HCT116 (cell line): ENCODE measurements around the gene EXOSC6. TPM values are rescaled to one million over a fixed set of nuclear protein-coding genes. Genes with fewer than 3 reads are reported as not detected.

Experiments used
- ATAC-seq: fragments of 200-7000 bp; cut with Tn5 transposase; 2 replicates; pipeline ENCODE4 v1.9.1; 2020; ENCODE audit warnings: mild to moderate bottlenecking, moderate library complexity
- BruUV-seq: library from RNA; stranded (reverse); fragments of 400-500 nt; replicated peaks from 2 replicates; lab custom pipeline; 2021; lab: Mats Ljungman, UMichigan
- CTCF ChIA-PET: fragments of 300-600 bp; sonication (Branson Sonifier 250); formaldehyde crosslinking; loops from one replicate; lab custom pipeline; 2021; ENCODE audit warnings: antibody characterized with exemption; lab: Charles Lee
- POLR2A ChIA-PET: fragments of 300-600, 350-600 bp; sonication (Branson Sonifier 250); formaldehyde crosslinking; loops from one replicate; lab custom pipeline; 2021; ENCODE audit warnings: antibody characterized with exemption; lab: Charles Lee
- RAD21 ChIA-PET, 2 experiments: fragments of 300-600 bp; sonication (Branson Sonifier 250); formaldehyde crosslinking; loops; one replicate each; lab custom pipeline; 2023; ENCODE audit warnings: low total read pairs in 2 of 2; ENCODE audit not compliant: uncharacterized antibody in 2 of 2, unreplicated experiment in 2 of 2, low non-redundant PET in 1 of 2; lab: Charles Lee
- DNase-seq: peaks from one replicate; pipeline ENCODE4 v3.0.0-alpha.2; 2010; ENCODE audit warnings: low read depth, low spot score
- H2AFZ ChIP-seq: fragments of 200-600 bp; shearing (Covaris generic), sonication (generic); 2 replicates; pipeline ENCODE4 v1.6.1; 2017; ENCODE audit warnings: low read depth, mixed run types, mixed read lengths, antibody characterized with exemption, low read length; ENCODE audit not compliant: poor library complexity, severe bottlenecking
- H3K27ac ChIP-seq: 2 replicates; pipeline ENCODE4 v1.5.1; 2012; ENCODE audit warnings: low read depth, low read length
- H3K27me3 ChIP-seq: fragments of 200-600 bp; sonication (generic); 2 replicates; pipeline ENCODE4 v1.6.1; 2016; ENCODE audit warnings: mixed run types, low read length, mixed read lengths; ENCODE audit not compliant: insufficient read depth
- H3K36me3 ChIP-seq, 2 experiments: fragments of 200-500 bp in 1 of 2; fragments of 200-600 bp in 1 of 2; sonication (Bioruptor generic) in 1 of 2; sonication (generic) in 1 of 2; 2 replicates each; pipeline versions ENCODE4 v1.5.1 to v1.6.1; 2014 to 2016; ENCODE audit warnings: low read length in 2 of 2, inconsistent platforms in 1 of 2, mixed read lengths in 1 of 2, mixed run types in 1 of 2; ENCODE audit not compliant: insufficient read depth in 2 of 2, control insufficient read depth in 1 of 2
- H3K4me1 ChIP-seq, 2 experiments: fragments of 200-600 bp in 1 of 2; sonication (generic) in 1 of 2; 2 replicates each; pipeline versions ENCODE4 v1.5.1 to v1.6.1; 2012 to 2017; ENCODE audit warnings: low read length in 2 of 2, inconsistent platforms in 1 of 2, mild to moderate bottlenecking in 1 of 2, mixed read lengths in 1 of 2, mixed run types in 1 of 2, moderate library complexity in 1 of 2; ENCODE audit not compliant: insufficient read depth in 2 of 2, control insufficient read depth in 1 of 2
- H3K4me2 ChIP-seq: fragments of 200-600 bp; sonication (generic); 2 replicates; pipeline ENCODE4 v1.6.1; 2017; ENCODE audit warnings: mixed run types, low read length, mixed read lengths
- H3K4me3 ChIP-seq, 2 experiments: fragments of 200-600 bp in 1 of 2; sonication (generic) in 1 of 2; replicated peaks in 1 of 2; 2 replicates each; pipeline ENCODE4 v1.5.1; 2011 to 2016; ENCODE audit warnings: low read length in 2 of 2, control low read depth in 1 of 2, low read depth in 1 of 2, mild to moderate bottlenecking in 1 of 2, mixed read lengths in 1 of 2, mixed run types in 1 of 2
- H3K79me2 ChIP-seq: fragments of 200-600 bp; sonication (generic); 2 replicates; pipeline ENCODE4 v1.6.1; 2017; ENCODE audit warnings: mild to moderate bottlenecking, mixed run types, low read length, moderate library complexity, mixed read lengths; ENCODE audit not compliant: insufficient read depth
- H3K9ac ChIP-seq: fragments of 200-600 bp; sonication (generic); 2 replicates; pipeline ENCODE4 v1.6.1; 2016; ENCODE audit warnings: low read length, mixed read lengths
- H3K9me2 ChIP-seq: fragments of 200-600 bp; sonication (generic), shearing (Covaris generic); 2 replicates; pipeline ENCODE4 v1.6.1; 2017; ENCODE audit warnings: mixed run types, mild to moderate bottlenecking, moderate library complexity; ENCODE audit not compliant: insufficient read depth
- H3K9me3 ChIP-seq, 2 experiments: fragments of 200-500 bp in 1 of 2; fragments of 200-600 bp in 1 of 2; sonication (Bioruptor generic) in 1 of 2; sonication (generic) in 1 of 2; 2 replicates each; pipeline ENCODE4 v1.6.1; 2014 to 2017; ENCODE audit warnings: low read length in 2 of 2, mixed read lengths in 2 of 2, inconsistent platforms in 1 of 2, low read depth in 1 of 2, mild to moderate bottlenecking in 1 of 2, mixed run types in 1 of 2, moderate library complexity in 1 of 2; ENCODE audit not compliant: control insufficient read depth in 1 of 2, insufficient read depth in 1 of 2
- H4K20me1 ChIP-seq: fragments of 200-600 bp; sonication (generic), shearing (Covaris generic); 2 replicates; pipeline ENCODE4 v1.6.1; 2017; ENCODE audit warnings: mixed run types, mild to moderate bottlenecking, moderate library complexity; ENCODE audit not compliant: insufficient read depth
- CBX3 ChIP-seq: IDR thresholded peaks from 2 replicates; pipeline ENCODE4 v1.6.1; 2012; ENCODE audit warnings: low read depth
- CEBPB ChIP-seq: IDR thresholded peaks from 2 replicates; pipeline ENCODE4 v1.6.1; 2012; ENCODE audit warnings: low read depth
- EZH2 ChIP-seq: fragments of 200-600 bp; sonication (generic); IDR thresholded peaks from 2 replicates; pipeline ENCODE4 v1.6.1; 2017; ENCODE audit warnings: antibody characterized with exemption, mixed run types
- EZH2phosphoT487 ChIP-seq: fragments of 200-600 bp; IDR thresholded peaks from 2 replicates; pipeline ENCODE4 v1.6.1; 2018; ENCODE audit warnings: antibody characterized with exemption, borderline replicate concordance
- FOSL1 ChIP-seq: IDR thresholded peaks from 2 replicates; pipeline ENCODE4 v1.6.1; 2012; ENCODE audit warnings: low read depth
- POLR2A ChIP-seq: IDR thresholded peaks from 2 replicates; pipeline ENCODE4 v1.7.0; 2011; ENCODE audit warnings: borderline replicate concordance; ENCODE audit not compliant: insufficient read depth, insufficient read length; ENCODE audit errors: extremely low read depth
- POLR2AphosphoS5 ChIP-seq: IDR thresholded peaks from 2 replicates; pipeline ENCODE4 v1.6.1; 2011; ENCODE audit warnings: mild to moderate bottlenecking, low read depth, low read length, moderate library complexity
- RAD21 ChIP-seq: IDR thresholded peaks from 2 replicates; pipeline ENCODE4 v1.6.1; 2012; ENCODE audit warnings: low read depth, mild to moderate bottlenecking
- SIN3A ChIP-seq: IDR thresholded peaks from 2 replicates; pipeline ENCODE4 v1.6.1; 2012; ENCODE audit warnings: low read depth
- SP1 ChIP-seq: IDR thresholded peaks from 2 replicates; pipeline ENCODE4 v1.6.1; 2012; ENCODE audit warnings: low read depth
- SRF ChIP-seq: IDR thresholded peaks from 2 replicates; pipeline ENCODE4 v1.6.1; 2012; ENCODE audit warnings: low read depth
- ZNF274 ChIP-seq: fragments of 200-500 bp; sonication (Bioruptor generic); IDR thresholded peaks from 2 replicates; pipeline ENCODE4 v1.6.1; 2014; ENCODE audit warnings: mild to moderate bottlenecking, low read depth, low read length, inconsistent platforms
- intact Hi-C: fragments of 100-400 bp; cut with micrococcal nuclease; formaldehyde crosslinking; loops from 2 replicates; pipeline ENCODE4 v1.10.0; 2022
- total RNA-seq: library from RNA; stranded (reverse); gene quantifications from one replicate; pipeline ENCODE4 v1.2.1, GENCODE V29; 2021; ENCODE audit not compliant: unreplicated experiment
- TF ChIP-seq, protein P1 (sequence below): IDR thresholded peaks from 2 replicates; pipeline ENCODE4 v1.6.1; 2012; ENCODE audit warnings: low read depth
- TF ChIP-seq, protein P2 (sequence below), 3 experiments: fragments of 200-600 bp in 1 of 3; sonication (generic) in 1 of 3; IDR thresholded peaks in 2 of 3; conservative IDR thresholded peaks in 1 of 3; 2 replicates each; pipeline ENCODE4 v1.5.1; 2012 to 2017; ENCODE audit warnings: low read depth in 2 of 3, low read length in 2 of 3, antibody characterized with exemption in 1 of 3, borderline replicate concordance in 1 of 3, control low read depth in 1 of 3, mild to moderate bottlenecking in 1 of 3, mixed read lengths in 1 of 3, mixed run types in 1 of 3, moderate library complexity in 1 of 3; ENCODE audit not compliant: insufficient read depth in 1 of 3
- TF ChIP-seq, protein P3 (sequence below): IDR thresholded peaks from 2 replicates; pipeline ENCODE4 v1.6.1; 2011; ENCODE audit warnings: mild to moderate bottlenecking, low read length, moderate library complexity; ENCODE audit not compliant: insufficient replicate concordance; ENCODE audit errors: extremely low read depth
- TF ChIP-seq, protein P4 (sequence below): IDR thresholded peaks from 2 replicates; pipeline ENCODE4 v1.6.1; 2012
- TF ChIP-seq, protein P5 (sequence below): IDR thresholded peaks from 2 replicates; pipeline ENCODE4 v1.6.1; 2012

The EXOSC6 gene
- total RNA-seq, 1 experiment from 2014 or later, result 22.9 TPM

DNA sequence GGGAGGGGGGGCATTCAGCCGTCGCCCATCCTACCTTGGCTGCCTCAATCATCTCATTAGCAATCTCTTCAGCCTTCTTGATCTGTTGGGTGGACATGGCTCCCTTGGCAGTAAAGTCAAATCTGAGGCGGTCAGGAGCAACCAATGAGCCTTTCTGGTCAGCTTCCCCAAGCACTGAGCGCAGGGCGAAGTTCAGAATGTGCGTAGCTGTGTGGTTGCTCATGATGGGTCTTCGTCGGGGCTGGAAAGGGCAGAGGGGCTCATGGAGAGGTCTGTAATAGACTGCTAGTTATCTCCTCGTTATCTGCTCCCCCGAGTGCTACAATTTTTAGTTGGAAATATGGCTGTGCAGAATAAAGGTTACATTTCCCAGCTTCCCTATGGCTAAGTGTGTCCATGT is 7.2 kb upstream of the EXOSC6 start:
- ChIA-PET POLR2A (interaction anchor here (0.9 kb wide), 1 partner anchor 12 kb away, joined by 3 read pairs; no protein-coding TSS in a partner anchor), RAD21 (no interaction called here), CTCF (interaction anchor here (1.2 kb wide), 1 partner anchor 9 kb away, joined by 4 read pairs; no protein-coding TSS in a partner anchor)
- no peak overlapping the region for H3K9ac ChIP-seq
- no TSS peak for BruUV-seq
- H2AFZ ChIP-seq, result no peak overlapping the region
- H3K27ac ChIP-seq, result no peak overlapping the region
- intact Hi-C loops, result loop anchor here (10.0 kb wide), 1 partner anchor 94 kb away; no protein-coding TSS in a partner anchor
- ATAC-seq (no peak), DNase-seq (no peak)
- H3K4me3 ChIP-seq, result no peak overlapping the region
- H3K79me2 ChIP-seq, result peaks cover 15% of the 10 kb centered on the region; the same call in 1 of the 2 replicates
- no peaks in the 10 kb centered on the region for H3K27me3 ChIP-seq
- TF ChIP-seq, protein P1, sequence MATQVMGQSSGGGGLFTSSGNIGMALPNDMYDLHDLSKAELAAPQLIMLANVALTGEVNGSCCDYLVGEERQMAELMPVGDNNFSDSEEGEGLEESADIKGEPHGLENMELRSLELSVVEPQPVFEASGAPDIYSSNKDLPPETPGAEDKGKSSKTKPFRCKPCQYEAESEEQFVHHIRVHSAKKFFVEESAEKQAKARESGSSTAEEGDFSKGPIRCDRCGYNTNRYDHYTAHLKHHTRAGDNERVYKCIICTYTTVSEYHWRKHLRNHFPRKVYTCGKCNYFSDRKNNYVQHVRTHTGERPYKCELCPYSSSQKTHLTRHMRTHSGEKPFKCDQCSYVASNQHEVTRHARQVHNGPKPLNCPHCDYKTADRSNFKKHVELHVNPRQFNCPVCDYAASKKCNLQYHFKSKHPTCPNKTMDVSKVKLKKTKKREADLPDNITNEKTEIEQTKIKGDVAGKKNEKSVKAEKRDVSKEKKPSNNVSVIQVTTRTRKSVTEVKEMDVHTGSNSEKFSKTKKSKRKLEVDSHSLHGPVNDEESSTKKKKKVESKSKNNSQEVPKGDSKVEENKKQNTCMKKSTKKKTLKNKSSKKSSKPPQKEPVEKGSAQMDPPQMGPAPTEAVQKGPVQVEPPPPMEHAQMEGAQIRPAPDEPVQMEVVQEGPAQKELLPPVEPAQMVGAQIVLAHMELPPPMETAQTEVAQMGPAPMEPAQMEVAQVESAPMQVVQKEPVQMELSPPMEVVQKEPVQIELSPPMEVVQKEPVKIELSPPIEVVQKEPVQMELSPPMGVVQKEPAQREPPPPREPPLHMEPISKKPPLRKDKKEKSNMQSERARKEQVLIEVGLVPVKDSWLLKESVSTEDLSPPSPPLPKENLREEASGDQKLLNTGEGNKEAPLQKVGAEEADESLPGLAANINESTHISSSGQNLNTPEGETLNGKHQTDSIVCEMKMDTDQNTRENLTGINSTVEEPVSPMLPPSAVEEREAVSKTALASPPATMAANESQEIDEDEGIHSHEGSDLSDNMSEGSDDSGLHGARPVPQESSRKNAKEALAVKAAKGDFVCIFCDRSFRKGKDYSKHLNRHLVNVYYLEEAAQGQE, result no peak
- TF ChIP-seq, protein P2, sequence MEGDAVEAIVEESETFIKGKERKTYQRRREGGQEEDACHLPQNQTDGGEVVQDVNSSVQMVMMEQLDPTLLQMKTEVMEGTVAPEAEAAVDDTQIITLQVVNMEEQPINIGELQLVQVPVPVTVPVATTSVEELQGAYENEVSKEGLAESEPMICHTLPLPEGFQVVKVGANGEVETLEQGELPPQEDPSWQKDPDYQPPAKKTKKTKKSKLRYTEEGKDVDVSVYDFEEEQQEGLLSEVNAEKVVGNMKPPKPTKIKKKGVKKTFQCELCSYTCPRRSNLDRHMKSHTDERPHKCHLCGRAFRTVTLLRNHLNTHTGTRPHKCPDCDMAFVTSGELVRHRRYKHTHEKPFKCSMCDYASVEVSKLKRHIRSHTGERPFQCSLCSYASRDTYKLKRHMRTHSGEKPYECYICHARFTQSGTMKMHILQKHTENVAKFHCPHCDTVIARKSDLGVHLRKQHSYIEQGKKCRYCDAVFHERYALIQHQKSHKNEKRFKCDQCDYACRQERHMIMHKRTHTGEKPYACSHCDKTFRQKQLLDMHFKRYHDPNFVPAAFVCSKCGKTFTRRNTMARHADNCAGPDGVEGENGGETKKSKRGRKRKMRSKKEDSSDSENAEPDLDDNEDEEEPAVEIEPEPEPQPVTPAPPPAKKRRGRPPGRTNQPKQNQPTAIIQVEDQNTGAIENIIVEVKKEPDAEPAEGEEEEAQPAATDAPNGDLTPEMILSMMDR (IDR thresholded peaks at IDR 0.05 in 2 of 3, conservative IDR thresholded peaks at IDR 0.05 in 1 of 3; ENCODE audit: borderline replicate concordance in 1 of 3, insufficient read depth in 1 of 3, low read depth in 2 of 3, low read length in 2 of 3), result no peak
- TF ChIP-seq EZH2, result no peak
- TF ChIP-seq, protein P3, sequence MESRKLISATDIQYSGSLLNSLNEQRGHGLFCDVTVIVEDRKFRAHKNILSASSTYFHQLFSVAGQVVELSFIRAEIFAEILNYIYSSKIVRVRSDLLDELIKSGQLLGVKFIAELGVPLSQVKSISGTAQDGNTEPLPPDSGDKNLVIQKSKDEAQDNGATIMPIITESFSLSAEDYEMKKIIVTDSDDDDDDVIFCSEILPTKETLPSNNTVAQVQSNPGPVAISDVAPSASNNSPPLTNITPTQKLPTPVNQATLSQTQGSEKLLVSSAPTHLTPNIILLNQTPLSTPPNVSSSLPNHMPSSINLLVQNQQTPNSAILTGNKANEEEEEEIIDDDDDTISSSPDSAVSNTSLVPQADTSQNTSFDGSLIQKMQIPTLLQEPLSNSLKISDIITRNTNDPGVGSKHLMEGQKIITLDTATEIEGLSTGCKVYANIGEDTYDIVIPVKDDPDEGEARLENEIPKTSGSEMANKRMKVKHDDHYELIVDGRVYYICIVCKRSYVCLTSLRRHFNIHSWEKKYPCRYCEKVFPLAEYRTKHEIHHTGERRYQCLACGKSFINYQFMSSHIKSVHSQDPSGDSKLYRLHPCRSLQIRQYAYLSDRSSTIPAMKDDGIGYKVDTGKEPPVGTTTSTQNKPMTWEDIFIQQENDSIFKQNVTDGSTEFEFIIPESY, result no peak
- TF ChIP-seq ZNF274, result no peak
- TF ChIP-seq POLR2AphosphoS5, result no peak
- no peak for TF ChIP-seq SP1
- TF ChIP-seq, protein P4, sequence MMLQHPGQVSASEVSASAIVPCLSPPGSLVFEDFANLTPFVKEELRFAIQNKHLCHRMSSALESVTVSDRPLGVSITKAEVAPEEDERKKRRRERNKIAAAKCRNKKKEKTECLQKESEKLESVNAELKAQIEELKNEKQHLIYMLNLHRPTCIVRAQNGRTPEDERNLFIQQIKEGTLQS, result no peak
- TF ChIP-seq POLR2A, result no peak
- TF ChIP-seq, protein P5, sequence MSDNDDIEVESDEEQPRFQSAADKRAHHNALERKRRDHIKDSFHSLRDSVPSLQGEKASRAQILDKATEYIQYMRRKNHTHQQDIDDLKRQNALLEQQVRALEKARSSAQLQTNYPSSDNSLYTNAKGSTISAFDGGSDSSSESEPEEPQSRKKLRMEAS, result no peak
- no peak for TF ChIP-seq RAD21
- TF ChIP-seq CEBPB, result no peak
- no peak for TF ChIP-seq SRF
- TF ChIP-seq EZH2phosphoT487, result no peak
- TF ChIP-seq SIN3A, result no peak
- TF ChIP-seq CBX3, result no peak
- no peak for TF ChIP-seq FOSL1
- no peaks in the 10 kb centered on the region for H3K9me2 ChIP-seq
- H3K9me3 ChIP-seq, result no peaks in the 10 kb centered on the region
- H4K20me1 ChIP-seq, result no peaks in the 10 kb centered on the region
- no peak overlapping the region for H3K4me2 ChIP-seq
- peaks cover 56 to 69% of the 10 kb centered on the region in 2 experiments for H3K36me3 ChIP-seq
- H3K4me1 ChIP-seq, result no peaks in the 10 kb centered on the region
